Caco-2 (cell line): ENCODE measurements around the gene GTPBP1. TPM values are rescaled to one million over a fixed set of nuclear protein-coding genes. Genes with fewer than 3 reads are reported as not detected.

Experiments
- BruUV-seq: library from RNA; stranded (reverse); fragments of 400-500 nt; replicated peaks from 2 replicates; lab custom pipeline; 2021; lab: Mats Ljungman, UMichigan
- CTCF ChIA-PET: fragments of 300-600 bp; sonication (Branson Sonifier 250); formaldehyde crosslinking; loops from one replicate; lab custom pipeline; 2022; ENCODE audit warnings: antibody characterized with exemption; lab: Charles Lee
- POLR2A ChIA-PET: fragments of 300-600 bp; sonication (Branson Sonifier 250); formaldehyde crosslinking; loops from one replicate; lab custom pipeline; 2022; ENCODE audit warnings: antibody characterized with exemption; lab: Charles Lee
- DNase-seq, 2 experiments: peaks; one replicate each; pipeline versions ENCODE4 v3.0.0 to v3.0.0-alpha.2; 2020 to 2022
- H3K27me3 ChIP-seq: replicated peaks from 2 replicates; pipeline ENCODE4 v1.6.0; 2011; ENCODE audit warnings: low read length; ENCODE audit not compliant: control insufficient read depth, insufficient read depth
- H3K36me3 ChIP-seq: 2 replicates; pipeline ENCODE4 v1.5.1; 2011; ENCODE audit warnings: low read length; ENCODE audit not compliant: control insufficient read depth, insufficient read depth
- H3K4me1 ChIP-seq: fragments of 250-450 bp; sonication (Bioruptor Pico); 2 replicates; pipeline ENCODE4 v1.5.1; 2020; ENCODE audit warnings: mild to moderate bottlenecking
- H3K4me3 ChIP-seq: 2 replicates; pipeline ENCODE4 v1.5.1; 2011; ENCODE audit warnings: low read depth, mild to moderate bottlenecking, control low read depth, low read length
- H3K9me3 ChIP-seq: fragments of 250-450 bp; sonication (Bioruptor Pico); 2 replicates; pipeline ENCODE4 v1.5.1; 2020; ENCODE audit warnings: mild to moderate bottlenecking, moderate library complexity
- H3K27ac Mint-ChIP-seq: one replicate; pipeline ENCODE4 v1.8.0; 2022; ENCODE audit warnings: mixed read lengths; ENCODE audit not compliant: unreplicated experiment
- H3K27me3 Mint-ChIP-seq: one replicate; pipeline ENCODE4 v1.8.0; 2022; ENCODE audit warnings: mixed read lengths; ENCODE audit not compliant: insufficient read depth, unreplicated experiment
- H3K36me3 Mint-ChIP-seq: one replicate; pipeline ENCODE4 v1.8.0; 2022; ENCODE audit warnings: mild to moderate bottlenecking, mixed read lengths; ENCODE audit not compliant: insufficient read depth, unreplicated experiment
- H3K4me1 Mint-ChIP-seq: one replicate; pipeline ENCODE4 v1.8.0; 2022; ENCODE audit warnings: low read depth, mixed read lengths; ENCODE audit not compliant: unreplicated experiment
- H3K4me3 Mint-ChIP-seq: one replicate; pipeline ENCODE4 v1.8.0; 2022; ENCODE audit warnings: mild to moderate bottlenecking, moderate library complexity, mixed read lengths; ENCODE audit not compliant: unreplicated experiment
- H3K9me3 Mint-ChIP-seq: one replicate; pipeline ENCODE4 v1.8.0; 2022; ENCODE audit warnings: mixed read lengths; ENCODE audit not compliant: unreplicated experiment
- CTCF ChIP-seq, 2 experiments: fragments of 200-600 bp in 1 of 2; IDR thresholded peaks; 1 replicate in 1 of 2; 2 replicates in 1 of 2; pipeline versions ENCODE4 v1.5.1 to v1.8.0; 2011 to 2022; ENCODE audit warnings: antibody characterized with exemption in 1 of 2, control low read depth in 1 of 2, inconsistent platforms in 1 of 2, low read depth in 1 of 2, low read length in 1 of 2, mild to moderate bottlenecking in 1 of 2, moderate library complexity in 1 of 2; ENCODE audit not compliant: insufficient read depth in 1 of 2, severe bottlenecking in 1 of 2, unreplicated experiment in 1 of 2
- intact Hi-C: fragments of 100-400 bp; cut with micrococcal nuclease; formaldehyde crosslinking; loops from one replicate; pipeline ENCODE4 v1.10.0; 2022; ENCODE audit not compliant: unreplicated experiment
- total RNA-seq: library from RNA; stranded (reverse); gene quantifications from 2 replicates; pipeline ENCODE4 v1.2.3, GENCODE V29; 2022

The GTPBP1 gene
- total RNA-seq, 1 experiment from 2014 or later, result 47.2 TPM

GRCh38 chr22:38776086-38776485 is 70.3 kb downstream of the GTPBP1 start:
- Histone ChIP-seq H3K9me3 (no peaks in the 10 kb centered on the region), H3K4me1 (no peaks in the 10 kb centered on the region), H3K4me3 (no peak overlapping the region), H3K36me3 (no peaks in the 10 kb centered on the region), H3K27me3 (no peaks in the 10 kb centered on the region)
- DNase-seq, result no peak
- no peak for TF ChIP-seq CTCF (IDR thresholded peaks at IDR 0.05; ENCODE audit: insufficient read depth in 1 of 2, low read depth in 1 of 2, low read length in 1 of 2, severe bottlenecking in 1 of 2, unreplicated experiment in 1 of 2)
- Mint-ChIP-seq H3K36me3 (no peaks in the 10 kb centered on the region), H3K27me3 (no peaks in the 10 kb centered on the region), H3K4me1 (no peaks in the 10 kb centered on the region), H3K9me3 (no peaks in the 10 kb centered on the region), H3K27ac (no peak overlapping the region), H3K4me3 (no peak overlapping the region)
- ChIA-PET CTCF (no interaction called here), POLR2A (no interaction called here)
- intact Hi-C loops, result no loop called here
- BruUV-seq, result no TSS peak

- Mint-ChIP-seq H3K36me3 (peaks cover 6% of the 10 kb centered on the region), H3K4me1 (no peaks in the 10 kb centered on the region), H3K4me3 (no peak overlapping the region), H3K27ac (no peak overlapping the region), H3K9me3 (no peaks in the 10 kb centered on the region), H3K27me3 (no peaks in the 10 kb centered on the region)
- BruUV-seq, result no TSS peak
- no peak overlapping the region for H3K4me3 ChIP-seq
- POLR2A ChIA-PET, result no interaction called here
- TF ChIP-seq CTCF (IDR thresholded peaks at IDR 0.05; ENCODE audit: insufficient read depth in 1 of 2, low read depth in 1 of 2, low read length in 1 of 2, severe bottlenecking in 1 of 2, unreplicated experiment in 1 of 2), result no peak
- no peaks in the 10 kb centered on the region for H3K9me3 ChIP-seq
- DNase-seq, result no peak
- no peaks in the 10 kb centered on the region for H3K4me1 ChIP-seq
- no peaks in the 10 kb centered on the region for H3K36me3 ChIP-seq
- no peaks in the 10 kb centered on the region for H3K27me3 ChIP-seq
- CTCF ChIA-PET, result interaction anchor here (0.6 kb wide), 1 partner anchor 87 kb away, joined by 6 read pairs; no protein-coding TSS in a partner anchor
- intact Hi-C loops, result no loop called here
Measured at GRCh38 chr22:38777087-38777671, 71.4 kb downstream of the GTPBP1 start.

- no TSS peak for BruUV-seq
- intact Hi-C loops, result no loop called here
- CTCF ChIA-PET, result interaction anchor here (0.6 kb wide), 1 partner anchor 15 kb away, joined by 5 read pairs; no protein-coding TSS in a partner anchor
Measured at GRCh38 chr22:38781033-38781432, 75.3 kb downstream of the GTPBP1 start.

More at GRCh38 chr22:38781033-38781432, 75.3 kb downstream of the GTPBP1 start:
- Mint-ChIP-seq H3K27ac (no peak overlapping the region), H3K4me1 (no peaks in the 10 kb centered on the region), H3K27me3 (no peaks in the 10 kb centered on the region), H3K4me3 (no peak overlapping the region), H3K36me3 (peaks cover 6% of the 10 kb centered on the region), H3K9me3 (no peaks in the 10 kb centered on the region)
- Histone ChIP-seq H3K9me3 (no peaks in the 10 kb centered on the region), H3K27me3 (no peaks in the 10 kb centered on the region), H3K4me1 (no peaks in the 10 kb centered on the region), H3K4me3 (no peak overlapping the region), H3K36me3 (no peaks in the 10 kb centered on the region)
- POLR2A ChIA-PET, result no interaction called here
- DNase-seq, result no peak
- no peak for TF ChIP-seq CTCF (IDR thresholded peaks at IDR 0.05; ENCODE audit: insufficient read depth in 1 of 2, low read depth in 1 of 2, low read length in 1 of 2, severe bottlenecking in 1 of 2, unreplicated experiment in 1 of 2)
